ENCODE results near the gene RERE.

RERE gene

GRCh38 chr1:8845104-8846097 is 28.0 kb upstream of the RERE start:
- H3K4me1 ChIP-seq (ENCODE audit: control insufficient read depth, insufficient read depth, low read length) = 0 out of 2 replicates have a peak, but pooled peaks cover 2% of the 10 kb centered on the region
- no peaks in the 10 kb centered on the region for H3K36me3 ChIP-seq (ENCODE audit: control insufficient read depth in 2 of 2, insufficient read depth in 1 of 2, low read length in 2 of 2)
- ChIA-PET POLR2A (no interaction called here), CTCF (interaction anchor here (0.6 to 1.5 kb wide), 6 partner anchors 17 to 137 kb away, joined by 3 to 8 read pairs (median 3); no protein-coding TSS in a partner anchor)
- H3K4me3 ChIP-seq (ENCODE audit: low read depth, low read length) = no peak overlapping the region
- no peak overlapping the region for H3K27ac ChIP-seq (ENCODE audit: extremely low read depth, low read depth, low read length)
- no peaks in the 10 kb centered on the region for H3K9me3 ChIP-seq (ENCODE audit: control insufficient read depth, insufficient read depth, low read depth, low read length)
- TF ChIP-seq ZNF768 (tag by site-specific recombination; IDR thresholded peaks at IDR 0.05) (0 out of 2 replicates have a peak, but pooled peaks have one; percentile 51), ZNF473 (tag by site-specific recombination; IDR thresholded peaks at IDR 0.05) (no peak), ZBTB44 (tag by site-specific recombination; IDR thresholded peaks at IDR 0.05) (no peak), ZNF16 (tag by site-specific recombination; IDR thresholded peaks at IDR 0.05; ENCODE audit: low read depth) (no peak), ZNF521 (tag by site-specific recombination; IDR thresholded peaks at IDR 0.05) (no peak)

- CTCF ChIA-PET = interaction anchor here (0.6 to 1.5 kb wide), 5 partner anchors 18 to 267 kb away, joined by 3 to 5 read pairs (median 3); no protein-coding TSS in a partner anchor
These were observed 27.1 kb upstream of the RERE start for GRCh38 chr1:8844501-8845006.

GRCh38 chr1:8841395-8841794 is 24.0 kb upstream of the RERE start:
- no peak overlapping the region for H3K27ac ChIP-seq (ENCODE audit: extremely low read depth, low read depth, low read length)
- ChIA-PET POLR2A (interaction anchor here (0.8 kb wide), 1 partner anchor 24 kb away, joined by 4 read pairs; the partner anchor contains the start of gene RERE), CTCF (interaction anchor here (0.7 kb wide), 1 partner anchor 21 kb away, joined by 3 read pairs; no protein-coding TSS in a partner anchor)
- H3K9me3 ChIP-seq (ENCODE audit: control insufficient read depth, insufficient read depth, low read depth, low read length) = no peaks in the 10 kb centered on the region
- H3K4me3 ChIP-seq (ENCODE audit: low read depth, low read length) = no peak overlapping the region
- H3K36me3 ChIP-seq (ENCODE audit: control insufficient read depth in 2 of 2, insufficient read depth in 1 of 2, low read length in 2 of 2) = no peaks in the 10 kb centered on the region
- H3K4me1 ChIP-seq (ENCODE audit: control insufficient read depth, insufficient read depth, low read length) = no peaks in the 10 kb centered on the region
- no peak for TF ChIP-seq ZNF654 (tag by site-specific recombination; IDR thresholded peaks at IDR 0.05; ENCODE audit: low read depth)
- no peak for TF ChIP-seq ZNF629 (tag by site-specific recombination; IDR thresholded peaks at IDR 0.05)
- no peak for TF ChIP-seq ZBTB44 (tag by site-specific recombination; IDR thresholded peaks at IDR 0.05)
- TF ChIP-seq ZNF114 (tag by site-specific recombination; IDR thresholded peaks at IDR 0.05) = no peak
- no peak for TF ChIP-seq ZNF133 (tag by site-specific recombination; IDR thresholded peaks at IDR 0.05)
- no peak for TF ChIP-seq KLF9 (tag by site-specific recombination; IDR thresholded peaks at IDR 0.05; ENCODE audit: low read depth)
- no peak for TF ChIP-seq ZNF707 (tag by site-specific recombination; IDR thresholded peaks at IDR 0.05)
- no peak for TF ChIP-seq ZNF26 (tag by site-specific recombination; IDR thresholded peaks at IDR 0.05)

More at GRCh38 chr1:8844501-8845006, 27.1 kb upstream of the RERE start:
- Histone ChIP-seq H3K4me1 (ENCODE audit: control insufficient read depth, insufficient read depth, low read length) (0 out of 2 replicates have a peak, but pooled peaks cover 2% of the 10 kb centered on the region), H3K4me3 (ENCODE audit: low read depth, low read length) (no peak overlapping the region), H3K9me3 (ENCODE audit: control insufficient read depth, insufficient read depth, low read depth, low read length) (no peaks in the 10 kb centered on the region), H3K27ac (ENCODE audit: extremely low read depth, low read depth, low read length) (no peak overlapping the region), H3K36me3 (ENCODE audit: control insufficient read depth in 2 of 2, insufficient read depth in 1 of 2, low read length in 2 of 2) (no peaks in the 10 kb centered on the region)
- TF ChIP-seq ZNF18 (tag by site-specific recombination; IDR thresholded peaks at IDR 0.05) (no peak), ZNF544 (tag by site-specific recombination; IDR thresholded peaks at IDR 0.05) (no peak), MZF1 (tag by site-specific recombination; IDR thresholded peaks at IDR 0.05; ENCODE audit: borderline replicate concordance) (no peak), ZNF302 (tag by site-specific recombination; IDR thresholded peaks at IDR 0.05; ENCODE audit: low read depth) (no peak), ZNF561 (tag by site-specific recombination; IDR thresholded peaks at IDR 0.05; ENCODE audit: borderline replicate concordance) (no peak), SCRT1 (tag by site-specific recombination; IDR thresholded peaks at IDR 0.05; ENCODE audit: borderline replicate concordance) (no peak), ZNF785 (tag by site-specific recombination; IDR thresholded peaks at IDR 0.05) (no peak), SP3 (tag by site-specific recombination; IDR thresholded peaks at IDR 0.05) (no peak), PBX3 (CRISPR knock-in tag; IDR thresholded peaks at IDR 0.05) (no peak), ZNF843 (tag by site-specific recombination; IDR thresholded peaks at IDR 0.05) (no peak), ZNF560 (tag by site-specific recombination; IDR thresholded peaks at IDR 0.05; ENCODE audit: borderline replicate concordance) (no peak), ZNF114 (tag by site-specific recombination; IDR thresholded peaks at IDR 0.05) (no peak)
- POLR2A ChIA-PET = interaction anchor here (0.6 kb wide), 1 partner anchor 22 kb away, joined by 3 read pairs; no protein-coding TSS in a partner anchor

Measured in HEK293 (cell line).